H1 (cell line): ENCODE results near the gene NPBWR2. TPM values are rescaled to one million over a fixed set of nuclear protein-coding genes. Genes with fewer than 3 reads are reported as not detected.

ENCODE experiments used
- CTCF ChIA-PET: fragments of 300-600 bp; sonication (Branson Sonifier 250); formaldehyde crosslinking; loops from one replicate; lab custom pipeline; 2021; ENCODE audit not compliant: partially characterized antibody; lab: Charles Lee
- POLR2A ChIA-PET: fragments of 300-600 bp; sonication (Branson Sonifier 250); formaldehyde crosslinking; loops from one replicate; lab custom pipeline; 2021; ENCODE audit warnings: inconsistent platforms; ENCODE audit not compliant: partially characterized antibody; lab: Charles Lee
- DNase-seq, 2 experiments: peaks; one replicate each; pipeline versions ENCODE4 v3.0.0 to v3.0.0-alpha.2; 2010 to 2022; ENCODE audit warnings: low spot score in 2 of 2, low read depth in 1 of 2, mixed read lengths in 1 of 2
- FAIRE-seq: peaks from 2 replicates; lab custom pipeline; 2011; peaks lifted over from hg19 to GRCh38; lab: Jason Lieb, UNC
- H2AFZ ChIP-seq: 2 replicates; pipeline ENCODE4 v1.8.1; 2012; ENCODE audit warnings: low read length, inconsistent platforms
- H2AK5ac ChIP-seq: 2 replicates; pipeline ENCODE4 v1.6.1; 2013; ENCODE audit warnings: low read depth, low read length
- H2BK120ac ChIP-seq: replicated peaks from 2 replicates; pipeline ENCODE3; 2013; ENCODE audit warnings: low read depth, low read length, inconsistent platforms
- H2BK12ac ChIP-seq: 2 replicates; pipeline ENCODE4 v1.6.1; 2013; ENCODE audit warnings: low read depth, low read length
- H2BK15ac ChIP-seq: 2 replicates; pipeline ENCODE4 v1.6.1; 2013; ENCODE audit warnings: low read length
- H2BK20ac ChIP-seq: 2 replicates; pipeline ENCODE4 v1.6.1; 2013; ENCODE audit warnings: low read length
- H2BK5ac ChIP-seq: 2 replicates; pipeline ENCODE4 v1.6.1; 2013; ENCODE audit warnings: low read depth, low read length
- H3K14ac ChIP-seq: 2 replicates; pipeline ENCODE4 v1.6.1; 2013; ENCODE audit warnings: inconsistent platforms; ENCODE audit not compliant: insufficient read length
- H3K18ac ChIP-seq: 2 replicates; pipeline ENCODE4 v1.6.1; 2013; ENCODE audit warnings: low read length; ENCODE audit errors: extremely low read depth
- H3K23ac ChIP-seq: 2 replicates; pipeline ENCODE4 v1.6.1; 2013; ENCODE audit warnings: inconsistent platforms; ENCODE audit not compliant: insufficient read length
- H3K23me2 ChIP-seq: 2 replicates; pipeline ENCODE4 v1.6.1; 2013; ENCODE audit warnings: low read depth, low read length
- H3K27ac ChIP-seq: 2 replicates; pipeline ENCODE4 v1.6.1; 2011; ENCODE audit warnings: low read depth, low read length, inconsistent platforms
- H3K27me3 ChIP-seq, 4 experiments: replicated peaks in 1 of 4; 1 replicate in 1 of 4; 2 replicates in 3 of 4; pipeline versions ENCODE4 v1.6.1 to v1.8.1; 2011 to 2013; ENCODE audit warnings: low read length in 3 of 4, mild to moderate bottlenecking in 3 of 4, inconsistent platforms in 2 of 4, mixed read lengths in 2 of 4, moderate library complexity in 1 of 4; ENCODE audit not compliant: control insufficient read depth in 3 of 4, insufficient read depth in 3 of 4; ENCODE audit errors: extremely low read depth in 1 of 4
- H3K36me3 ChIP-seq, 4 experiments: 2 replicates each; pipeline versions ENCODE4 v1.6.1 to v1.8.1; 2011 to 2013; ENCODE audit warnings: mild to moderate bottlenecking in 4 of 4, low read length in 3 of 4, moderate library complexity in 2 of 4, control low read depth in 1 of 4, inconsistent platforms in 1 of 4; ENCODE audit not compliant: insufficient read depth in 4 of 4, control insufficient read depth in 2 of 4
- H3K4ac ChIP-seq: replicated peaks from 2 replicates; pipeline ENCODE3; 2013; ENCODE audit warnings: low read length, low read depth, mixed read lengths, inconsistent platforms; ENCODE audit not compliant: insufficient read length
- H3K4me1 ChIP-seq, 4 experiments: replicated peaks in 1 of 4; 1 replicate in 1 of 4; 2 replicates in 3 of 4; pipeline versions ENCODE4 v1.6.1 to v1.8.1; 2011 to 2013; ENCODE audit warnings: low read length in 3 of 4, inconsistent platforms in 2 of 4, mixed read lengths in 1 of 4; ENCODE audit not compliant: insufficient read depth in 4 of 4, control insufficient read depth in 3 of 4
- H3K4me2 ChIP-seq, 2 experiments: 2 replicates each; pipeline versions ENCODE4 v1.6.1 to v1.8.1; 2011 to 2013; ENCODE audit warnings: low read depth in 2 of 2, low read length in 2 of 2, control low read depth in 1 of 2, inconsistent platforms in 1 of 2, mild to moderate bottlenecking in 1 of 2; ENCODE audit not compliant: insufficient read depth in 1 of 2
- H3K4me3 ChIP-seq, 4 experiments: fragments of 200-600, 300-600 bp in 1 of 4; sonication (generic), shearing (Covaris generic), sonication (Bioruptor Twin) in 1 of 4; 2 replicates each; pipeline versions ENCODE4 v1.5.1 to v1.8.1; 2011 to 2016; ENCODE audit warnings: low read length in 4 of 4, low read depth in 3 of 4, control low read depth in 2 of 4, inconsistent platforms in 2 of 4, mild to moderate bottlenecking in 2 of 4, mixed read lengths in 1 of 4, moderate library complexity in 1 of 4; ENCODE audit not compliant: insufficient read depth in 2 of 4; ENCODE audit errors: extremely low read depth in 1 of 4
- H3K56ac ChIP-seq: replicated peaks from 2 replicates; pipeline ENCODE3; 2013; ENCODE audit warnings: low read depth, mild to moderate bottlenecking, mixed read lengths, low read length, inconsistent platforms; ENCODE audit not compliant: insufficient read length
- H3K79me1 ChIP-seq: 2 replicates; pipeline ENCODE4 v1.6.1; 2013; ENCODE audit warnings: low read depth, low read length, control low read depth
- H3K79me2 ChIP-seq, 2 experiments: 2 replicates each; pipeline versions ENCODE4 v1.6.1 to v1.8.1; 2012 to 2013; ENCODE audit warnings: low read length in 2 of 2, mild to moderate bottlenecking in 2 of 2, inconsistent platforms in 1 of 2; ENCODE audit not compliant: insufficient read depth in 2 of 2, control insufficient read depth in 1 of 2
- H3K9ac ChIP-seq, 4 experiments: replicated peaks in 1 of 4; 1 replicate in 1 of 4; 2 replicates in 3 of 4; pipeline versions ENCODE4 v1.6.1 to v1.8.1; 2011 to 2013; ENCODE audit warnings: low read depth in 3 of 4, low read length in 3 of 4, control low read depth in 2 of 4, mild to moderate bottlenecking in 2 of 4, moderate library complexity in 2 of 4, inconsistent platforms in 1 of 4; ENCODE audit errors: extremely low read depth in 1 of 4
- H3K9me3 ChIP-seq, 2 experiments: 2 replicates each; pipeline versions ENCODE4 v1.6.1 to v1.8.1; 2012 to 2013; ENCODE audit warnings: mild to moderate bottlenecking in 2 of 2, moderate library complexity in 2 of 2, control low read depth in 1 of 2, inconsistent platforms in 1 of 2, low read depth in 1 of 2, low read length in 1 of 2, mixed read lengths in 1 of 2; ENCODE audit not compliant: insufficient read depth in 2 of 2
- H4K20me1 ChIP-seq, 2 experiments: replicated peaks in 1 of 2; 2 replicates each; pipeline versions ENCODE3 to v1.8.1; 2011 to 2013; ENCODE audit warnings: inconsistent platforms in 2 of 2, low read length in 2 of 2, mild to moderate bottlenecking in 1 of 2; ENCODE audit not compliant: insufficient read depth in 2 of 2, control insufficient read depth in 1 of 2
- H4K5ac ChIP-seq: 2 replicates; pipeline ENCODE4 v1.6.1; 2013; ENCODE audit warnings: low read length, low read depth, mixed read lengths, inconsistent platforms; ENCODE audit not compliant: insufficient read length
- H4K8ac ChIP-seq: 2 replicates; pipeline ENCODE4 v1.8.0; 2013; ENCODE audit warnings: mild to moderate bottlenecking, moderate library complexity, low read length, inconsistent platforms; ENCODE audit not compliant: insufficient read depth; ENCODE audit errors: extremely low read depth
- H4K91ac ChIP-seq: replicated peaks from 2 replicates; pipeline ENCODE3; 2013; ENCODE audit warnings: low read length, mixed read lengths, inconsistent platforms; ENCODE audit not compliant: insufficient read length
- CHD2 ChIP-seq: IDR thresholded peaks from 2 replicates; pipeline ENCODE4 v1.6.1; 2012; ENCODE audit warnings: low read length, improper control_type of control experiment
- RAD21 ChIP-seq, 2 experiments: IDR thresholded peaks in 1 of 2; conservative IDR thresholded peaks in 1 of 2; 2 replicates each; pipeline ENCODE4 v1.6.1; 2011; ENCODE audit warnings: low read depth in 2 of 2, low read length in 2 of 2, improper control_type of control experiment in 1 of 2, inconsistent platforms in 1 of 2, mild to moderate bottlenecking in 1 of 2, moderate library complexity in 1 of 2
- SP2 ChIP-seq: IDR thresholded peaks from 2 replicates; pipeline ENCODE4 v1.6.1; 2012; ENCODE audit warnings: mild to moderate bottlenecking, low read length, inconsistent platforms
- SP4 ChIP-seq: IDR thresholded peaks from 2 replicates; pipeline ENCODE4 v1.6.1; 2012; ENCODE audit warnings: low read length, inconsistent platforms
- TCF12 ChIP-seq: IDR thresholded peaks from 2 replicates; pipeline ENCODE4 v1.6.1; 2011; ENCODE audit warnings: low read depth, mild to moderate bottlenecking, low read length
- WGBS, 2 experiments: shearing (Covaris generic) in 1 of 2; methylation state at CpG; one replicate each; pipeline versions ENCODE4 v1.1.6 to v1.1.7; 2013 to 2015; ENCODE audit warnings: low lambda C conversion rate in 2 of 2, mixed read lengths in 2 of 2, inconsistent platforms in 1 of 2, low coverage in 1 of 2, missing lambda C conversion rate in 1 of 2; ENCODE audit not compliant: insufficient replicate concordance in 2 of 2, insufficient coverage in 1 of 2, insufficient read length in 1 of 2; ENCODE audit errors: extremely low coverage in 1 of 2, missing lambda C conversion rate in 1 of 2; 5-methylcytosine and 5-hydroxymethylcytosine counted together
- polyA plus RNA-seq, 7 experiments: library from polyadenylated mRNA; depleted of rRNA in 3 of 7; stranded (reverse) in 5 of 7; unstranded in 2 of 7; fragments of >200 nt in 5 of 7; fragments of 200-250 nt in 2 of 7; gene quantifications; 1 replicate in 5 of 7; 2 replicates in 1 of 7; 4 replicates in 1 of 7; pipeline versions ENCODE4 v1.2.1 to v1.2.3, GENCODE V29; 2011 to 2013; ENCODE audit warnings: missing spikeins in 2 of 7, mixed read lengths in 2 of 7
- total RNA-seq: library from RNA; stranded (reverse); fragmentation: NEBNext Ultra II Directional; extraction: Animal tissue kit (Norgen Biotek cat#: 25700); gene quantifications from 2 replicates; pipeline ENCODE4 v1.2.1, GENCODE V29; 2021

The NPBWR2 gene
- total and polyA plus RNA-seq, 2 of the 8 experiments (the other 6 are each of a cell fraction or from before 2014, with no cell fraction given) = not detected

GRCh38 chr20:64131406-64131805 lies 24.0 kb upstream of the NPBWR2 start:
- Histone ChIP-seq H3K9ac (no peak overlapping the region), H3K56ac (no peak overlapping the region), H4K91ac (no peak overlapping the region), H3K4me1 (no peaks in the 10 kb centered on the region; a peak in 1 of 7 replicates), H2AK5ac (no peak overlapping the region), H4K20me1 (no peaks in the 10 kb centered on the region), H3K23ac (no peak overlapping the region), H3K4me3 (no peak overlapping the region), H4K8ac (no peak overlapping the region), H2BK15ac (no peak overlapping the region), H2BK20ac (no peak overlapping the region), H3K4ac (no peak overlapping the region), H4K5ac (no peak overlapping the region), H3K4me2 (no peak overlapping the region), H3K27me3 (no peaks in the 10 kb centered on the region), H2BK12ac (no peak overlapping the region), H3K79me2 (no peaks in the 10 kb centered on the region), H2AFZ (no peak overlapping the region), H2BK120ac (no peak overlapping the region), H3K79me1 (no peaks in the 10 kb centered on the region), H3K14ac (no peak overlapping the region), H3K36me3 (no peaks in the 10 kb centered on the region), H3K9me3 (no peaks in the 10 kb centered on the region), H3K18ac (no peak overlapping the region), H3K27ac (no peak overlapping the region), H2BK5ac (no peak overlapping the region), H3K23me2 (no peaks in the 10 kb centered on the region)
- FAIRE-seq (no peak), DNase-seq (peak in 1 of 2 experiments; percentile 38)
- 83% methylated on average over 4 of the region's 4 CpGs; no CpG with 5 or more reads in 1 of the 2 experiments for WGBS, 2 experiments
- ChIA-PET POLR2A (no interaction called here), CTCF (interaction anchor here (0.7 to 1.0 kb wide), 2 partner anchors 11 to 74 kb away, joined by 4 read pairs; no protein-coding TSS in a partner anchor)
- TF ChIP-seq TCF12 (no peak), CHD2 (no peak), RAD21 (IDR thresholded peaks at IDR 0.05 in 1 of 2, conservative IDR thresholded peaks at IDR 0.05 in 1 of 2; ENCODE audit: low read depth in 2 of 2, low read length in 2 of 2) (peak; percentile 18 to 37; a peak in 2 of 4 replicates), SP4 (no peak), SP2 (no peak)
